ENCODE results near the gene AVP.

DNA sequence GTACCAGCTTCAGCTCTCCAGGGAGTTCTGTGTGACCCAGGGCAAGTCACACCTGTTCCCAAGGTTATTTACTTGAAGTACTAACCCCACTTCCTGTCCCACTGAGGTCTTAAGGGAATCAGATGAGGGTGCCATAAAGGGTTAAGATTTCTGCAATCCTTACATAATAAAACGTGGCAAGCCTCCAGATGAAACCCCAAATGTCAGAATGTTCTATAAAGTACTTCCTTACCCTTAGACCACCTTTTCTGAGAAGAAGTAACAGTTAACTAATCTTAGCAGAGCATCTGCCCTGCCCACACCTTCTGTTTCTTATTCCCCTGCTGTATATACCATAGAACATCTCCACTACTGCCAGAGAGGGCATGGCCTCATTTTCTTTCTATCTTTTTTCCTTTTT is 6.0 kb upstream of the AVP start:
- TF ChIP-seq, protein P1, sequence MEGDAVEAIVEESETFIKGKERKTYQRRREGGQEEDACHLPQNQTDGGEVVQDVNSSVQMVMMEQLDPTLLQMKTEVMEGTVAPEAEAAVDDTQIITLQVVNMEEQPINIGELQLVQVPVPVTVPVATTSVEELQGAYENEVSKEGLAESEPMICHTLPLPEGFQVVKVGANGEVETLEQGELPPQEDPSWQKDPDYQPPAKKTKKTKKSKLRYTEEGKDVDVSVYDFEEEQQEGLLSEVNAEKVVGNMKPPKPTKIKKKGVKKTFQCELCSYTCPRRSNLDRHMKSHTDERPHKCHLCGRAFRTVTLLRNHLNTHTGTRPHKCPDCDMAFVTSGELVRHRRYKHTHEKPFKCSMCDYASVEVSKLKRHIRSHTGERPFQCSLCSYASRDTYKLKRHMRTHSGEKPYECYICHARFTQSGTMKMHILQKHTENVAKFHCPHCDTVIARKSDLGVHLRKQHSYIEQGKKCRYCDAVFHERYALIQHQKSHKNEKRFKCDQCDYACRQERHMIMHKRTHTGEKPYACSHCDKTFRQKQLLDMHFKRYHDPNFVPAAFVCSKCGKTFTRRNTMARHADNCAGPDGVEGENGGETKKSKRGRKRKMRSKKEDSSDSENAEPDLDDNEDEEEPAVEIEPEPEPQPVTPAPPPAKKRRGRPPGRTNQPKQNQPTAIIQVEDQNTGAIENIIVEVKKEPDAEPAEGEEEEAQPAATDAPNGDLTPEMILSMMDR (IDR thresholded peaks at IDR 0.05) = no peak
- TF ChIP-seq POLR2AphosphoS5 (IDR thresholded peaks at IDR 0.05; ENCODE audit: low read depth, low read length) (no peak), SIN3A (IDR thresholded peaks at IDR 0.05; ENCODE audit: borderline replicate concordance, insufficient read depth, low read depth, low read length) (no peak), TCF7L2 (IDR thresholded peaks at IDR 0.05; ENCODE audit: low read depth, low read length) (no peak)
- TF ChIP-seq, protein P2, sequence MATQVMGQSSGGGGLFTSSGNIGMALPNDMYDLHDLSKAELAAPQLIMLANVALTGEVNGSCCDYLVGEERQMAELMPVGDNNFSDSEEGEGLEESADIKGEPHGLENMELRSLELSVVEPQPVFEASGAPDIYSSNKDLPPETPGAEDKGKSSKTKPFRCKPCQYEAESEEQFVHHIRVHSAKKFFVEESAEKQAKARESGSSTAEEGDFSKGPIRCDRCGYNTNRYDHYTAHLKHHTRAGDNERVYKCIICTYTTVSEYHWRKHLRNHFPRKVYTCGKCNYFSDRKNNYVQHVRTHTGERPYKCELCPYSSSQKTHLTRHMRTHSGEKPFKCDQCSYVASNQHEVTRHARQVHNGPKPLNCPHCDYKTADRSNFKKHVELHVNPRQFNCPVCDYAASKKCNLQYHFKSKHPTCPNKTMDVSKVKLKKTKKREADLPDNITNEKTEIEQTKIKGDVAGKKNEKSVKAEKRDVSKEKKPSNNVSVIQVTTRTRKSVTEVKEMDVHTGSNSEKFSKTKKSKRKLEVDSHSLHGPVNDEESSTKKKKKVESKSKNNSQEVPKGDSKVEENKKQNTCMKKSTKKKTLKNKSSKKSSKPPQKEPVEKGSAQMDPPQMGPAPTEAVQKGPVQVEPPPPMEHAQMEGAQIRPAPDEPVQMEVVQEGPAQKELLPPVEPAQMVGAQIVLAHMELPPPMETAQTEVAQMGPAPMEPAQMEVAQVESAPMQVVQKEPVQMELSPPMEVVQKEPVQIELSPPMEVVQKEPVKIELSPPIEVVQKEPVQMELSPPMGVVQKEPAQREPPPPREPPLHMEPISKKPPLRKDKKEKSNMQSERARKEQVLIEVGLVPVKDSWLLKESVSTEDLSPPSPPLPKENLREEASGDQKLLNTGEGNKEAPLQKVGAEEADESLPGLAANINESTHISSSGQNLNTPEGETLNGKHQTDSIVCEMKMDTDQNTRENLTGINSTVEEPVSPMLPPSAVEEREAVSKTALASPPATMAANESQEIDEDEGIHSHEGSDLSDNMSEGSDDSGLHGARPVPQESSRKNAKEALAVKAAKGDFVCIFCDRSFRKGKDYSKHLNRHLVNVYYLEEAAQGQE (IDR thresholded peaks at IDR 0.05; ENCODE audit: insufficient read depth in 1 of 2, low read depth in 2 of 2, low read length in 1 of 2) = no peak
